Measurements from ENCODE around the gene CNR1.
"Not testable (repeated sequence)": the region's sequence is repeated elsewhere in the genome, so short reads cannot be mapped to it uniquely, and the experiment has no call there.

Gene CNR1

DNA sequence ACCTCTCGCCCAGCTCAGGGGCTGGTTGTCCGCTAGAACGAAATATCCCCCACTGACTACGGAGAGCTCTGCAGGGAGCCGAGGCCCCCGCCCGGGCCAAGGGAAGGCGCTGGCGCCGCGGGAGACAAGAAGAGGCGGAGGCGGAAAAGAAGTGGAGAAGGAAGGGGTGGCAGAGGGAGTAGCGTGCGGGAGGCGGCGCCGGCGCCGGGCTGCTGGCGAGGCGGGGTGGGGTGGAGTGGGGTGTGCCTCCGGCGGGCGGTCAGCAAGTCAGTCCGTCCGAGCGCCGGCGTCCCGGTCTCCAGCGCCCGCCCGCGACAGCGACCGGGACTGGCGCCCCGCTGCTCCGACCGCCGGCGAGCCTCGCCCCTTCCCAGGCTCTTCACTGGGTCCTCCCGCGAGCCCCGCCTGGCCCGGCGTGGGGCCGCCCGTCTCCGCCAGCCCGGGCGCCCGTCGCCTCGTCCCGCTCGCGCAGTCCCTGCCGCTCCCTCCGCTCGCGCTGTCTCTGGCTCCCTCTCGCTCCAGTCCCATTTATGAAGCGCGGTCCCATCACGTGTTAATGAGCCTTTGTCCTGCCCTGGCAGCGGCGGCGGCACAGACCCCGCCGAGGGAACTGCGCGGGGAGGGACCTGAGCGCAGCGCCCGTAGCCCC, at the start of gene CNR1:
Gene CNR1, minus strand, starts transcription at position 504 of the 649 bp plus-strand sequence. CDS start 21,073 bp downstream, outside the sequence.
- no peak for DNase-seq (ENCODE audit: low read depth in 3 of 3)

DNA sequence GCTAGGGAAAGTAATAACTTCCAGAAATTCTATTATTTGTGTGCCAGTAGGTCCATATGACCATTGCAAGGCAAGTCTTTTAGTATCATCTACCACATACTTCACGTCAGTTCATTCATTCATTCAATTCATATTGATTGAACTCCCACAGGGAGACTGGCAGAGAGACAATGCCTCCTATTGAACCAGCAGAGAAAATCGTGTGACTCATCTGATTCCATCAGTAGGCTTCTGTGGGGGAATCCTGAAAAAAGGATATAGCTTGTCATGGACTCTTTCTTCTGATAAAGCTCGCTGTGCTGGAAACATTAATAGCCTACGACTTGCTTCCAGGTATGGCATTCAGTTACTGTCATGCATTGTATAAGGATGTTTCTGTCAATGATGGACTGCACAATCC, 45.3 kb upstream of the CNR1 start:
- no peak for DNase-seq (ENCODE audit: low read depth in 3 of 3)

DNA sequence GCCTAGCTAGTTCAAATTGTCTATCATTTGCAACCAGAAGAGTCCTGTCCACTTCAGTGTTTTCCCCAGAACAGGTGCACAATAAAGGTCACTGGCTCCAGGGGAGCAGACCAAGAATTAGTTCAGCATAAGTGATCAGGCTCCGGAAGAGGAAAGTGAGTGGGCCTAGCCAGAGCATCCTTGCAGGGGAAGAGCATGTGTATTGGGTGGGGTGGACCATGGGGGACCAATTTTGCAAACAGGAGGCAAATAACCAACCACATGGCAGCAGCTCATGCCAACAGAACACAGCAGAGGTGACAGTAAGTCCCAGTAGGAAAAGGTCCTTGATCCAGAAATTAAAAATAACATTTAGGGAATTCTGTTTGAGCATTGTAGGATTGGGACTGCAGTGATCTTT, 43.2 kb upstream of the CNR1 start:
- no peak for DNase-seq (ENCODE audit: low read depth in 3 of 3)

DNA sequence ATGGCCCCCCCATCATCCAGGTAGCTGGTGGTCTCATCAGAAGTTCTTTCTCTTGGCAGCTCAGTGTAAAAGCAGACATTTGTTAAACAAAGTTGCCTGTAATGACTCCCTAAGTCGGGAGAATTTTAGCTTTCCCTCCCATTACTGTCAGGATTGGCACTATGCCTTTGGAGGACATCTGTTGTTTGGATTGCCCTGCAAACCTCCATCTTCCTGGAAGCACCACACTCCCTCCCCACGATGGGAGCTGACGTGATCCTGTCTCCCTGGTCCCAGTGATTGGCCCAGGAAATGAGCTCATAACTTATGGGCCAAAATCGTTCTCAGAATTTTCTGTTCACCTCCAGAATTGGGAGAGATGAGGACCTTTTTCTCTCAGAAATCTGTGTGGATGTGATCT, 42.6 kb upstream of the CNR1 start:
- DNase-seq (ENCODE audit: low read depth in 3 of 3) = no peak

DNA sequence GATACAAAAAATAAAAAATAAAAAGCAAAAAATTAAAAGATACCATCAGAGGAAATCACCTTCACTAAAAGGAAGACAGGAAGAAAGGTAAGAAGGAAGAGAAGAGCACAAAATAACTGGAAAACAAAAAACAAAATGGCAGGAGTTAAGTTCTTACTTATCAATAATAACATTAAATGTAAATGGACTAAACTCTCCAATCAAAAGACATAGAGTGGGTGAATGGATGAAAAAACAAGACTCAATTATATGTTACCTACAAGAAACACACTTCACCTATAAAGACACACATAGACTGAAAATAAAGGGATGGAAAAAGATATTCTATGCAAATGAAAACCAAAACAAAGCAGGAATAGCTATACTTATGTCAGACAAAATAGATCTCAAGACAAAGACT, 35.6 kb upstream of the CNR1 start:
- not testable (repeated sequence) for DNase-seq (ENCODE audit: low read depth in 3 of 3)

DNA sequence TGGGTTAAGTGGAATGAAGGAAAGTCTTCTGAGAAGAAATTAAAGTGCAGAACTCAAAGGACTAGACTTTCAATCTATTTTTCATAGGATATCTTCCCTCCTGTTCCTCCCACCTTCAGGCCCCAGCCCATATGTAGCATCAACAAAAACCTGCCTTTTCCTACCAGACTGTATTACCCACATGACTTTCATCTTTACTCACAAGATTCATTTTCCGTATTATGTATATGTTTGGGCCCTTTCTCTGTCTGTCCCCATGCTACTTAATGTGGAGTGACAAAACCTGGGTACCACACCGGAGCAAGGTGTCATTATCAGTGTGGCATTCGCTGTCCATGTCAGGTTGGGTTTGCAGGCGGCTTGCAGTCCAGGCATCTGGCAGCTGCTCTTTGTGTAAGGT, 18.8 kb upstream of the CNR1 start:
- DNase-seq (ENCODE audit: low read depth in 3 of 3) = no peak

DNA sequence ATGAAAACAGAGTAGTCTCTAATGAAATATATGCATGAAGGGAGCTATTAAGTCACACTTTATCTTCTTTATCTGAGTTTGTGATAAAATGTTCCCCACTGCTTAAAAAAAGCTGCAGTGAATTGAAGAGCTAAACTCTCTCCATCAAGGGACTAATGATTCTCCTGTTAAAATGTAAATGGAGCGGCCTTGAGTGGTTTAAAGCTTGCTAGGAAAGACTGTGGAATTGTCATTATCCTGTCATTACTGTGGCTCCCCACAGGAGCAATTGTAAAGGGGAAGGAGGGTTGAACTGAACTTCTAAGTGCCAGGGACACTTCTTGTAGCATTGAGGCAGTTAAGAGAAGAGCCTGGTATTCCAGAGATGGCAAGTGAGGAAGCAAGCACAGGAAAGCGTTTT, 17.3 kb upstream of the CNR1 start:
- no peak for DNase-seq (ENCODE audit: low read depth in 3 of 3)

DNA sequence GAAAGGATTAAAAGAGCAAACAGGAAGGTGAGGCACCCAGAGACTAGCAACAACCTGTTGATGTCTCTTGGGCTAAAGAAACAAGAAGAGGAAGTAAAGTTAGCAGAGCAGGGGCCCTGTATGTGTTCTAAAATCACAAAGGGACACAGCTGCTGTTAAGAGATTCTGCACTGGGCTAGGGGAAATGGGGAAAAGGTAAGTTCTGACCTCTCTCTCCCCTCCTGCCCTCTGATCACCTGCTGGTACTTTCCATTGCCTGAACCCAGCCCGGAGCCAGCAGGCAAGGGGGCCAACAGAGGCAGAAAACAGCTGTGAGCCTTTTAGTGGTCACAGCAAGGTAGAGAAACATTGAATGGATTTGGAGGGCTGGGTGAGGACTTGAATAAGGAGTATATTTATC, 13.5 kb upstream of the CNR1 start:
- DNase-seq (ENCODE audit: low read depth in 3 of 3) = no peak

DNA sequence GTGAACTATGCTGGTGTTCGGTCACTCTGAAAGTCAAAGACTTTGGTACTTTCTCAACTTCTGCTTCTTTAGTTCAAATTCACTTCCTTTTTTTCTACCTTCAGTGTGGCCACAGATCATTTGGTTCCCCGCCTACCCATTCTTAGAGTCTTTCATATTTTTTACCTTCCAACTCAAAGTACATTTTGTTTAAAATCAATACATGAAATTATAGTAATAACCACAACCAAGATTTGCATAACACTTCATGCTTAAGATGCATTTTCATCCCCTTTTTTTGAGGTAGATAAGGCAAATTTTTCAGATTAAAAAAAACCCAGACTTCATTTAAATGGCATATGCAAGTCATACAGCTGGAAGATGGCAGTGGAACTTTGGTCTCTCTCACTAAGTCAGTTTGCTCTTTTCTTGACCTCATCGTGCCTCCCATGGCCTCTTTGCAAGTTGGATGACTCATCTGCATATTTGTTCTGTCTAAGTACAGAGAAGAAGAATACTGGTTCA, 11.9 kb upstream of the CNR1 start:
- no peak for DNase-seq (ENCODE audit: low read depth in 3 of 3)

DNA sequence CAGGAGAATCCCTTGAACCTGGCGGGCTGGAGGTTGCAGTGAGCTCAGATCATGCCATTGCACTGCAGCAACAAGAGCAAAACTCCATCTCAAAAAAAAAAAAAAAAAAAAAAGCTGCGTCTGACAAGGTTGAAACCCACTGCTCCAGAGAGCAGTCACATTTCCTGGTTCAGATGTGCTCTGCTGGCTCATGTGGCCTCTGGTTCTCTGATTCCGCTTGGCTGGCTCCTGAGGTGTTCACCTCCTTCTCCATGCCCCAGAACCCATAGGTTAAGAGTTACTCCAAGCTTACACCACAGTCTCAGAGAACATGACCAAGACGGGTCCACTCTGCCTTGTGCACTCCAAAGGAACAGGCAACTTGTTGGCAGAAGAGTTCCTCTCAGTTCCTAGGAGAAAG, 8.8 kb upstream of the CNR1 start:
- DNase-seq (ENCODE audit: low read depth in 3 of 3) = no peak

DNA sequence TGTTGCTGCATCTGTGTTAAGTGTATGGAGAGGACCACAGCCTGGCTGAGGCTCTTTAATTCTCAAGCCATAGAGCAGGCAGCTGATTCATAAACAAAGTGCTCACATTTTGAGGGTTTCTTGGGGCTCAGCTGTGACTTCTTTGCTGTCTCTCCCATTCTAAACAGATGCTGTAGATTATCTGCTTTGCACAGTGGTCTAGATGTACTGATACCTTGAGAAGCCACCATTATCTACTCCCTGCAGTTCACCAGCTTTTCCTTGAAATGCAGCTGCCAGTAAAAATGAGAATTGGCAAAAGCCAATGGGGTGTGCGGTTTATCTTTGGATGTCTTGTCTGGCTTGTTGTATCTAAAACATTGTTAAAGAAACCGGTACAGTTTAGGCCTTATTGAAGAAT, 5.2 kb upstream of the CNR1 start:
- no peak for DNase-seq (ENCODE audit: low read depth in 3 of 3)

DNA sequence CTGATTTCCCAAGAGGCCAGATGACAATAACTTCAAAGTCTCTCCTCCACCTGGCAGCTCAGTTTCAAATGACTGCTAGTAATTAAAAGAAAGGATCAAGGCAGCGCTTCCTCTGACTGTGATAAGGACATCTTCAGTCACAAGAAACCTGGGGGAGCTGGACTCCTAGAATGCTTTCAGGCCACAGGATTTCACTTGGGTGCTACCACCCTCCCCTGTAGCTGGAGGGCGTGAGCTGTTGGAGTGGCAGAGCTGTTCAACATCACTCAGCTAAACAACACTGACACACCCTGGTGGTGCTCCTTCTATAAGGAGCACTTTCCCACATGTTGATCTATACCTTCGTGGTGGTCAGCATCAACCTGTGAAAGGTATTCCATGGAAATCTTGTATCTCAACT, 2.2 kb upstream of the CNR1 start:
- no peak for DNase-seq (ENCODE audit: low read depth in 3 of 3)

DNA sequence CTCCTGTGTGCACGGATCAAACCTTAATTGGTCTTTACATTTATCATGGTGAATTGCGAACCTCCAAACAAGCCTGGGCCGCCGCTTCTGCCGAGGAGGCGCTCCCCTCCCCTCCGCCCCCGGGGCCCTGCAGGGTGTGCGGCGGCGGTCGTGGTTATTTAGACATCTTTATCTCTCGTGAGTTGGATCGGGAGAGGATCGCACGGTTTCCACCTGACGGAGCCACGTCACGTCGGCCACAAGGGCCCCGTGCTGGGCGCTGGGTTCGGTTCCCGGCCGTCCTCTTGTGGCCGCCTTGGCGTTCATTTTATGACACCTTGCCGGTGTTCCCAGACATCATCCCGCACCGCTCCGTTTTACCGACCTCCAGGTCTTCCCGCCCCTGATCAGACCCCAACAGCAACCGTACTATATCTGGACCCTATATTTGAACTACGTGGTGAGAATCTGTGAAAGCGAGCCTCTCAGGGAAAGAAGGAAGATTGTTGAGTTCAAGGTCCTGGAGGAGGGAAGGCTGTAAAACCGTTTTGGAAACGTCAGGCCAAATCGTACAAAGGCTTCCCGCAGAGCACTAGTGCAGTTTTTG, 1.3 kb upstream of the CNR1 start:
- no peak for DNase-seq (ENCODE audit: low read depth in 3 of 3)

DNA sequence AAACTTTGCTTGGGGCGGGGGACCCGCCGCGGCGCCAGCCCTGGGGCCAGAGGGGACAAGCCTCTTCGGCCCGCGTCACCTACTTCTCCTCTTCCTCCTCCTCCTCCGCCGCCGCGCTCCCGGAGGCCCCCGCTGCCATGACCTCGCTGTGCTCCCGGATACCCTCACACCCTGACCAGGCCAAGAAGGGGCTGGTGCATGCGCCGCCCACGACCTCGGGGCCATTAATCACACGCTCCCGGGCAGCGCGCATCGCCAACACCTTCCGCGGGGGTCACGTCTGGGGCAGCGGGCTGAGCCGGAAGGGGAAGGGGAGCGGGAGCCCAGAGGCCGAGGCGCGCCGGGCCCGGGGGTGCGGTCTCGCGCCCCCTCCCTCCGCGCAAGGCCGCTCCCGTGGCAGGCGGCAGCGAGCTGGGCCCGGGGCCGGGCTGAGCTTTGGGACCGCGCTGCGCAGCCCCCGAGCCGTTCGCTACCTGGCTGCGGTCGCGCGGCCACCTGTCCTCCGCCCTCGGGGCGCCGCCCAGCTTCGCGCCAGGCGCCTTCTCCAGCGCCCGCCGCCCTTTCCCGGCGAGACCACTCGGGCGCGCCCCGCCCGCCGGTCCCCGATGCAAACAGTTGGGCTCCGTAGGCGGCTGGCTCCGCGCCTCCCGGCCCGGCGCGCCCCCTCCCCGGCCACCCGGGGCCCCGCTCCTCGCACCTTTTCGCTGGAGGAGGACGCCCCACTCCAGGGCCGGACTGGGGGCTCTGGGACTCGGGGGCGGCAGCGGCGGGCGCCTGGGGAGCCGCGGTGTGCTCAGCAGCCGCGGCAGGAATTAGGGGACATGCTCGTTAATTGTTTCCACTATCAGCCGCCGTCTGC, 575 bp upstream of the CNR1 start:
- DNase-seq (ENCODE audit: low read depth in 3 of 3) = no peak

DNA sequence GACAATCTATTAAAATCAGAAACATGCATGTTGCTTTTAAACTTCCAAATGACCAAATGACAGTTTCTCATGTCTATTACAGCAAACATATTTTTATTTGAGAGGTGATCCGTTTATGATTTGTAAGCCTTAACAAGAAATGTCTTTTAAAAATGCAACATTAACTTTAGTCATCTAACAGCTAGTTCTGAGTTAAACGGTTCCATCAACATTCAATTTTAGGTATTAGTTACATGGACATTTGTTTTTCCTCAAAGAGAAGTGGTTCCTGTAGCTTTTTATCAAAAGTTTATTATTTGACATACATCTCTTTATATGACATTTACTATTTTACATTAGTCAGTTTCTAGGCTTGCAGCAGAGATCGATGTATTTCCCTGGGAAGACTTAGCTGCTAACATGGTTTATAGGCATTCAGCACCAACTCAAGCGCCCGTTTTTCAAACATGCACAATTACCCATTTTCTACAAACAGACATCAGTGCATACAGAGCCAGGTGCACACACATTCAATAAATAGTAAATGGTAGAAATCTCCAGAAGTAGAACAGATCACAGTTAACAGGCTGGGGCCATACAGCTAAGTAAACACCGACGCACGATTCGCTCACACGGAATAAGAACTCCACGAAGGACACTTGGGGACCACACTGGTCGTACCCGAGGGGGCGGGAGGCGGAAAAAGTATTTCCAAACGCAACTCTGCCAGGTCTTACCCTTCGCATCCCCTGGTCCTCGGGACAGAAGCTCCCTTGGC, 882 bp downstream of the CNR1 start:
- no peak for DNase-seq (ENCODE audit: low read depth in 3 of 3)

DNA sequence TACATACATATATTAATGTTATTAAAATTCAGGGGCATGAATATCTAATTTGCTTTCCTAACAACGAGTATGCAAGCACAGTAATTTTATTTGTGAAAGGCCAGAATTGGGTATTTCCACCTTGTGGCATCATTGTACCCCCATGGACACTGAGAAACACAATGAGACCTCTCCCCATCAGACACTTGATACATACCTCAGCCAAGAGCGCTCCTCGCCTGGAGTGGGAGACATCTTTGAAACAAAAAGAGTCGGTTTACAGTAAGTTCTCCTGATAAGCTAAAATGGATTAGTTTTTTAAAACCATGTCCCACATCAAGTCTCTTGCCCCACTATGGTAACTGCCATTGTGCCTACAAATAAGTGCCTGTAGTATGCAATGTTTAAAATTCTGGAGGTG, 2.1 kb downstream of the CNR1 start:
- no peak for DNase-seq (ENCODE audit: low read depth in 3 of 3)

DNA sequence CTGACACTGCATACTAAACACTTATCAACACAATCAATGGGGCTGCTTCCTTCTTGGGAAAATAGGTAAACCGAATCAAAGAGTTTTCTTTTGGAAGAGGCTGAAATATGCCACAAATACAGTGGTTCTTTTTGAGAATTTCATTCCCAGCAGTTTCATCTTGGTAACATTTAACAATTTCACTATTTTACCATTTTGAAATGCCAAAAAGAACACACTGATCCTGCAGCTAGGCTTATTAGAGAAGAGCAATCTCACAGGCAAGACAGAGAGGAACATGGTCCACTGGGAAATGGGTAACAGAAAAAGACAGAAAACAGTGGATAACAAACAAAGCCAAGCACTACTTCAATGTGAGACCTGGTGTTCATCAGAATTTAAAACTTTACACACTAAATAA, 2.5 kb downstream of the CNR1 start:
- no peak for DNase-seq (ENCODE audit: low read depth in 3 of 3)

DNA sequence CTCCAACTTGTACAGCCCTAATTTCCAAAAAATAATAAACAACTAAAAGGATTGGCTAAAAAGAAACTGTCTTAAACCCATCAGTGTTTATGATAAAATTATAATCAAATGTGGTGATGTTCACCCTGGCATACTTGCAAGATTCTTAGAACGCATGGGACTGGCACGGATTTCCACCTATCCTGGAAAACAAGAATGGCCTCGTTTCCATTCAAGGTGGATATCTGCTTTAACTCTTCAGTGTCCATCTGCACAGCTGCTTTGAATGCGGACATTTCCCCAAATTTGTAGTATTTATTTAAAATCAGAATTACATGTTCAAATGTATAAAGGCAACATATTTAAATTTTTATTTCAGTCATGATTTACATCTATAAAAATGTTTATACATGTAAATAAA, 4.2 kb downstream of the CNR1 start:
- DNase-seq (ENCODE audit: low read depth in 3 of 3) = no peak

DNA sequence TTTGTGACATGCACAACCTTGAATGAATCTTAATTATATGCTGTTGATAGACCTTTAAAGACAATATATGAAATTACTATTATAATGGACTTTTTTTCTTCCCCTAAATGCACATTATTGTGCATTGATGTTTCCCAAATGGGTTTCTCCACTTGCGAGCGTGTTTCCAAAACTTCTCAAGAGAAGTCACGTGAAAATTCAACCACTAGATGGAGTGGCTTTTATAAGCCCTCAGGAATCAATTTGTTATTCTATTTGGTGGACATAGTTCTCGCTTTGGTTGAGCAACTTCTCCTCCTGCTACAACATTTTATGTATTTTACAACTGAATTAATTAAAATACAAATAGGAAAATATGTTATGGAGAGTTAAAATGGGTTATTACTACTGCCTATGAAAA, 9.0 kb downstream of the CNR1 start:
- DNase-seq (ENCODE audit: low read depth in 3 of 3) = no peak

DNA sequence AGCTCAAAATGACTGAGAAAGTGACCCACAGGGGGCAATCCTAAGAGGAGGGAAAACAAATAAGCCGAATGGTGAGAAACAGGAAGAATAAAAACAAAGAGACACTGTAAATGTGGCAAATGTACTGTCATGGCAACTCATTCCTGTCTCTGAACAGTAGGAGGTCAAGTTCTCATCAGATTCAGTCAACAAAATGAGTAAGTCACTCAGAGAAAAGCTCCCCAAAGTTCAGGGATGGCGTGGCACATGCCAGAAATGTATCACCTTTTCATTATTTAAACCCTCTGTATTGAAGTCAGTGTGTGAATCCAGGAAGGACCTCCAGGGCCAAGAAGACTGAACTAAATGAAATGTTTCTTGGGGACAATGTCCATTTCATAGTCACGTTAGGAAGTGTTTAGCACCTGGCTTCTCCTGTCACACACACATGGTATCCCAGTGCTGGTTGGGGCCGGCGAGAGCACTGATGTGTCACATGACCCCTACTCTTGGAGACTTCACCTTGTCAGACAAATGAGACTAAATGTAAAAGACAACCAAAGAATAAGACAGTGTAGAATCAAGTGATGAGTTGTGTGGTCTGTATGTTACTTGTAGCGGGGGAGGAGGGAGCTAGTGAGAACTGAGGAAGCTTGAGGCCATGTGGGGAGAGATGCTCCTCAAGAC, 20.7 kb downstream of the CNR1 start:
- DNase-seq (ENCODE audit: low read depth in 3 of 3) = no peak

DNA sequence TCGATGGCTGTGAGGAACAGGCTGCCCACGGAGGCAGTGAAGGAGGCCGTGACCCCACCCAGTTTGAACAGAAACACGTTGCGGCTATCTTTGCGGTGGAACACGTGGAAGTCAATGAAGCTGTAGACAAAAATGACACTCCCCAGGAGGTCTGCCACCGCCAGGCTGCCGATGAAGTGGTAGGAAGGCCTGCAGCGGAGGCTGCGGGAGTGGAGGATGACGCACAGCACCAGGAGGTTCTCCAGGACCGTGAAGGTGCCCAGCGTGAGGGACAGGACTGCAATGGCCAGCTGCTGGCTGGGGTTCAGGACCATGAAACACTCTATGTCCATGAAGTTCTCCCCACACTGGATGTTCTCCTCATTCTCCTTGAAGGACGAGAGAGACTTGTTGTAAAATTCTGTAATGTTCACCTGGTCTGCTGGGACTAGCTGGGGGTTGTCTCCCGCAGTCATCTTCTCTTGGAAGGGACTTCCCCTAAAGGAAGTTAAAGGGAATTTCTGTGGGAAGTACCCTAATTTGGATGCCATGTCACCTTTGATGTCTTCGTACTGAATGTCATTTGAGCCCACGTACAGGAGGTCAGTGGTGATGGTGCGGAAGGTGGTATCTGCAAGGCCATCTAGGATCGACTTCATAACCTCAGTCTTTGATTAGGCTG, 21.4 kb downstream of the CNR1 start:
- DNase-seq (ENCODE audit: low read depth in 3 of 3) = no peak

Data from stimulated activated CD4-positive, alpha-beta T cell treated with anti-CD3 and anti-CD28 coated beads, TNF-alpha, amount 100 ng/mL, for 4 hours (primary cell).